A673 (cell line): Measurements from ENCODE around the gene GP2. TPM values are rescaled to one million over a fixed set of nuclear protein-coding genes. Genes with fewer than 3 reads are reported as not detected.
"Not testable (repeated sequence)": the region's sequence is repeated elsewhere in the genome, so short reads cannot be mapped to it uniquely, and the experiment has no call there.

Experiments
- BruUV-seq: library from RNA; stranded (reverse); fragments of 400-500 nt; replicated peaks from 2 replicates; lab custom pipeline; 2021; lab: Mats Ljungman, UMichigan
- CTCF ChIA-PET: fragments of 300-600 bp; sonication (Branson Sonifier 250); formaldehyde crosslinking; loops from one replicate; lab custom pipeline; 2022; ENCODE audit warnings: antibody characterized with exemption; lab: Charles Lee
- POLR2A ChIA-PET: fragments of 300-600 bp; sonication (Branson Sonifier 250); formaldehyde crosslinking; loops from one replicate; lab custom pipeline; 2022; ENCODE audit warnings: antibody characterized with exemption; ENCODE audit not compliant: low non-redundant PET; lab: Charles Lee
- DNase-seq: peaks from one replicate; pipeline ENCODE4 v3.0.0-alpha.2; 2015; ENCODE audit warnings: low spot score
- H3K27ac ChIP-seq: fragments of 200-600 bp; sonication (generic); 2 replicates; pipeline ENCODE4 v1.5.1; 2016; ENCODE audit warnings: mixed run types, low read depth, mild to moderate bottlenecking, mixed read lengths, antibody characterized with exemption, low read length; ENCODE audit not compliant: poor library complexity, severe bottlenecking
- H3K27me3 ChIP-seq: fragments of 200-600 bp; sonication (generic); replicated peaks from 2 replicates; pipeline ENCODE4 v1.6.1; 2017; ENCODE audit warnings: mixed run types, low read depth, mild to moderate bottlenecking, mixed read lengths, antibody characterized with exemption, low read length; ENCODE audit not compliant: insufficient read depth, poor library complexity
- H3K36me3 ChIP-seq: fragments of 200-600 bp; sonication (generic); 2 replicates; pipeline ENCODE4 v1.6.1; 2016; ENCODE audit warnings: mixed run types, mild to moderate bottlenecking, mixed read lengths, antibody characterized with exemption, low read length; ENCODE audit not compliant: insufficient read depth, poor library complexity, severe bottlenecking
- H3K4me1 ChIP-seq: fragments of 200-600 bp; sonication (generic); 2 replicates; pipeline ENCODE4 v1.6.1; 2017; ENCODE audit warnings: mixed run types, mild to moderate bottlenecking, mixed read lengths, antibody characterized with exemption, low read length; ENCODE audit not compliant: insufficient read depth, poor library complexity, severe bottlenecking
- H3K4me3 ChIP-seq: fragments of 200-600 bp; sonication (generic); 2 replicates; pipeline ENCODE4 v1.5.1; 2016; ENCODE audit warnings: low read depth, mixed run types, mild to moderate bottlenecking, mixed read lengths, low read length; ENCODE audit not compliant: poor library complexity, severe bottlenecking
- H3K9me3 ChIP-seq: fragments of 200-600 bp; sonication (generic); 2 replicates; pipeline ENCODE4 v1.6.1; 2016; ENCODE audit warnings: mixed run types, low read depth, mild to moderate bottlenecking, mixed read lengths, antibody characterized with exemption, low read length; ENCODE audit not compliant: poor library complexity, severe bottlenecking
- EZH2 ChIP-seq: fragments of 200-600 bp; sonication (generic); IDR thresholded peaks from 2 replicates; pipeline ENCODE4 v1.6.1; 2017; ENCODE audit warnings: borderline replicate concordance, low read depth, mild to moderate bottlenecking, mixed read lengths, antibody characterized with exemption, low read length; ENCODE audit not compliant: poor library complexity, severe bottlenecking
- intact Hi-C: fragments of 100-400 bp; cut with micrococcal nuclease; formaldehyde crosslinking; loops from one replicate; pipeline ENCODE4 v1.10.0; 2022; ENCODE audit not compliant: unreplicated experiment
- total RNA-seq: library from RNA; stranded (reverse); gene quantifications from 2 replicates; pipeline ENCODE4 v1.2.3, GENCODE V29; 2021
- TF ChIP-seq, protein P1 (sequence below): fragments of 300-800, 200-600 bp; sonication (generic); conservative IDR thresholded peaks from 2 replicates; pipeline ENCODE4 v1.5.1; 2017; ENCODE audit warnings: low read depth, mild to moderate bottlenecking, antibody characterized with exemption, low read length, moderate library complexity, mixed read lengths

Gene GP2
- total RNA-seq, 1 experiment from 2014 or later, result not detected

DNA sequence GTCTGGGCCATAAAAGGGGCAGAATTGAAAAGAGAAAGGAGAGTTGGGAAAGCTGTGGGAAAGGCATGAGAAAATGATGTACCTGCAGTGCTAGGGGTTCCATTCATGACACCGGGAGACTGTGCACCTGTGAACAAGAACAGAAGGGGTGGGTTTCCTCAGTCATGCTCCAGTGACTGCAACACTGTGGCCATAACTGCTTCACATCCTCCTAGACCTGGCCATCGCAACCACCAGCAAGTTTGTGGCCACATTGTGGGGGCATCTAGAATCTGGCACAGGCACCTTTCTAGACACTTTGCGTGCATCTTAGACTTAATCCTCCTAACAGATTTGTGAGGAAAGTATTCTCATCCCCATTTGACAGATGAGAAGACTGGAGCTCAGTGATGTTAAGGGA lies 12.7 kb downstream of the GP2 start:
- H3K9me3 ChIP-seq, result no peaks in the 10 kb centered on the region
- TF ChIP-seq, protein P1, sequence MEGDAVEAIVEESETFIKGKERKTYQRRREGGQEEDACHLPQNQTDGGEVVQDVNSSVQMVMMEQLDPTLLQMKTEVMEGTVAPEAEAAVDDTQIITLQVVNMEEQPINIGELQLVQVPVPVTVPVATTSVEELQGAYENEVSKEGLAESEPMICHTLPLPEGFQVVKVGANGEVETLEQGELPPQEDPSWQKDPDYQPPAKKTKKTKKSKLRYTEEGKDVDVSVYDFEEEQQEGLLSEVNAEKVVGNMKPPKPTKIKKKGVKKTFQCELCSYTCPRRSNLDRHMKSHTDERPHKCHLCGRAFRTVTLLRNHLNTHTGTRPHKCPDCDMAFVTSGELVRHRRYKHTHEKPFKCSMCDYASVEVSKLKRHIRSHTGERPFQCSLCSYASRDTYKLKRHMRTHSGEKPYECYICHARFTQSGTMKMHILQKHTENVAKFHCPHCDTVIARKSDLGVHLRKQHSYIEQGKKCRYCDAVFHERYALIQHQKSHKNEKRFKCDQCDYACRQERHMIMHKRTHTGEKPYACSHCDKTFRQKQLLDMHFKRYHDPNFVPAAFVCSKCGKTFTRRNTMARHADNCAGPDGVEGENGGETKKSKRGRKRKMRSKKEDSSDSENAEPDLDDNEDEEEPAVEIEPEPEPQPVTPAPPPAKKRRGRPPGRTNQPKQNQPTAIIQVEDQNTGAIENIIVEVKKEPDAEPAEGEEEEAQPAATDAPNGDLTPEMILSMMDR, result no peak
- TF ChIP-seq EZH2, result no peak
- H3K4me3 ChIP-seq, result no peak overlapping the region
- no peaks in the 10 kb centered on the region for H3K36me3 ChIP-seq
- H3K27ac ChIP-seq, result no peak overlapping the region
- DNase-seq, result no peak
- intact Hi-C loops, result no loop called here
- CTCF ChIA-PET, result interaction anchor here (0.7 kb wide), 1 partner anchor 728 kb away, joined by 10 read pairs; no protein-coding TSS in a partner anchor
- H3K27me3 ChIP-seq, result peaks cover 17% of the 10 kb centered on the region
- H3K4me1 ChIP-seq, result no peaks in the 10 kb centered on the region
- BruUV-seq, result no TSS peak
- POLR2A ChIA-PET, result no interaction called here

DNA sequence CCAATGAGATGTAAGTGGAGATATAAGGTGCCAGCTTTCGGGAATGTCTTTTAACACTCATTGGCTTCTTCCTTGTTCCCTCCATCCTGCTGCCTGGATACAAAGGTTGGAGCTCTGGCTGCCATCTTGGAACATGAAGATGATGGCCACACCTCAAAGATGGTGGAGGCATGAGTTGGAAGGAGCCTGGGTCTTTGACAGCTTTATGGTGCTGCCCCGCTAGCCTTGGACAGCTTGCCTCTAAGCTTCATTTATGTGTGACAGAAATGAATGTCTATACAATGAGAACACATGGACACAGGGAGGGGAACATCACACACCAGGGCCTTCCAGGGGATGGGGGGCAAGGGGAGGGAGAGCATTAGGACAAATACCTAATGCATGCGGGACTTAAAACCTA lies 13.6 kb downstream of the GP2 start:
- BruUV-seq, result no TSS peak
- Histone ChIP-seq H3K27ac (no peak overlapping the region), H3K27me3 (peaks cover 17% of the 10 kb centered on the region), H3K4me3 (no peak overlapping the region), H3K9me3 (no peaks in the 10 kb centered on the region), H3K36me3 (no peaks in the 10 kb centered on the region), H3K4me1 (no peaks in the 10 kb centered on the region)
- ChIA-PET CTCF (no interaction called here), POLR2A (no interaction called here)
- no peak for DNase-seq
- intact Hi-C loops, result no loop called here
- TF ChIP-seq, protein P1, result no peak
- TF ChIP-seq EZH2, result no peak

DNA sequence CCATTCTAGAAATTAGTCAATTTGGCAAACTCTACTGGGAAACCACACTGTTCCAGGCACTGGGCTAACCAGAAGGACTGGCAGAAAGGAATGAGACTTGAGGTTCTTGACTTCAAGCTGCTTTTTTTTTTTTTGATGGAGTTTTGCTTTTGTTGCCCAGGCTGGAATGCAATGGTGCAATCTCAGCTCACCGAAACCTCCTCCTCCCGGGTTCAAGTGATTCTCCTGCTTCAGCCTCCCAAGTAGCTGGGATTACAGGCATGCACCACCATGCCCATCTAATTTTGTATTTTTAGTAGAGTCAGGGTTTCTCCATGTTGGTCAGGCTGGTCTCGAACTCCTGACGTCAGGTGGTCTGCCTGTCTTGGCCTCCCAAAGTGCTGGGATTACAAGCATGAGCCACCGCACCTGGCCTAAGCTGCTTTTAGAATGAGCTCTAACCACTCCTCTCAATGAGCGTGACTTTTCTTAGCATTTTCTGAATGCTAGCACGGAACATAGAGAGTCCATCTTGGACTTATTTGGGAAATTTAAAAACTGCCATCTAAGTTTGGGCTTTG lies 14.7 kb downstream of the GP2 start:
- peaks cover 10% of the 10 kb centered on the region for H3K27me3 ChIP-seq
- H3K4me3 ChIP-seq, BruUV-seq, intact Hi-C loops, H3K9me3 ChIP-seq, CTCF ChIA-PET, DNase-seq, POLR2A ChIA-PET, H3K27ac ChIP-seq, H3K4me1 ChIP-seq, H3K36me3 ChIP-seq: not testable (repeated sequence)

- Histone ChIP-seq H3K9me3 (no peaks in the 10 kb centered on the region), H3K27me3 (peaks cover 4% of the 10 kb centered on the region), H3K4me1 (no peaks in the 10 kb centered on the region), H3K4me3 (no peak overlapping the region), H3K36me3 (no peaks in the 10 kb centered on the region), H3K27ac (no peak overlapping the region)
- DNase-seq, result no peak
- BruUV-seq, result no TSS peak
- intact Hi-C loops, result no loop called here
- CTCF ChIA-PET, result no interaction called here
- TF ChIP-seq, protein P1, result no peak
- no peak for TF ChIP-seq EZH2
- POLR2A ChIA-PET, result no interaction called here
These were observed 15.8 kb downstream of the GP2 start for GRCh38 chr16:20311548-20311947.
